LHCN-M2 (cell line): ENCODE measurements around the gene PPIF. TPM values are rescaled to one million over a fixed set of nuclear protein-coding genes. Genes with fewer than 3 reads are reported as not detected.

ENCODE experiments used
- DNase-seq: peaks from one replicate; pipeline ENCODE4 v3.0.0-alpha.2; 2012; ENCODE audit warnings: low read depth
- total RNA-seq: library from RNA; depleted of rRNA; stranded (reverse); fragments of >200 nt; gene quantifications from 2 replicates; pipeline ENCODE4 v1.2.3, GENCODE V29; 2014

Gene PPIF
- total RNA-seq, 1 experiment from 2014 or later = 43.8 TPM

- peak; percentile 65 for DNase-seq
These were observed 798 bp downstream of the PPIF start for GRCh38 chr10:79347894-79348639.

GRCh38 chr10:79348640-79348988 lies 1.3 kb downstream of the PPIF start:
- no peak for DNase-seq

- DNase-seq = no peak
These were observed 1.8 kb downstream of the PPIF start for GRCh38 chr10:79349072-79349491.

- no peak for DNase-seq
These were observed 2.6 kb downstream of the PPIF start for GRCh38 chr10:79349766-79350406.

GRCh38 chr10:79350407-79351154 lies 3.3 kb downstream of the PPIF start:
- no peak for DNase-seq

GRCh38 chr10:79351332-79351731 lies 4.1 kb downstream of the PPIF start:
- no peak for DNase-seq

- no peak for DNase-seq
These were observed 5.0 kb downstream of the PPIF start for GRCh38 chr10:79352035-79352877.

GRCh38 chr10:79353000-79353406 lies 5.7 kb downstream of the PPIF start:
- no peak for DNase-seq

GRCh38 chr10:79353726-79354125 lies 6.5 kb downstream of the PPIF start:
- no peak for DNase-seq

GRCh38 chr10:79354141-79354540 lies 6.9 kb downstream of the PPIF start:
- DNase-seq = no peak

GRCh38 chr10:79354615-79355014 lies 7.3 kb downstream of the PPIF start:
- DNase-seq = no peak

GRCh38 chr10:79355420-79356017 lies 8.2 kb downstream of the PPIF start:
- DNase-seq = no peak

- DNase-seq = no peak
These were observed 8.8 kb downstream of the PPIF start for GRCh38 chr10:79356104-79356503.

- DNase-seq = no peak
These were observed 9.9 kb downstream of the PPIF start for GRCh38 chr10:79357180-79357579.

GRCh38 chr10:79358811-79359210 lies 11.5 kb downstream of the PPIF start:
- DNase-seq = no peak

- DNase-seq = no peak
These were observed 12.7 kb downstream of the PPIF start for GRCh38 chr10:79359816-79360498.

GRCh38 chr10:79360499-79361342 lies 13.5 kb downstream of the PPIF start:
- DNase-seq = no peak

- DNase-seq = peak; percentile 47
These were observed 14.6 kb downstream of the PPIF start for GRCh38 chr10:79361726-79362397.
